NB4 (cell line): ENCODE measurements around the gene TMEM135.

ENCODE experiments used
- DNase-seq: peaks from one replicate; pipeline ENCODE4 v3.0.0; 2010; ENCODE audit warnings: low read depth
- H3K4me3 ChIP-seq: one replicate; pipeline ENCODE4 v1.5.1; 2011; ENCODE audit warnings: mild to moderate bottlenecking, low read depth, low read length, moderate library complexity
- CTCF ChIP-seq: IDR thresholded peaks from one replicate; pipeline ENCODE4 v1.5.1; 2012; ENCODE audit warnings: low read depth, low read length
- MYC ChIP-seq: IDR thresholded peaks from 2 replicates; pipeline ENCODE4 v1.6.1; 2011; ENCODE audit warnings: low read depth, low read length
- POLR2A ChIP-seq: IDR thresholded peaks from 2 replicates; pipeline ENCODE4 v1.6.1; 2011; ENCODE audit warnings: mild to moderate bottlenecking; ENCODE audit not compliant: insufficient read length; ENCODE audit errors: extremely low read depth
- TF ChIP-seq, protein P1 (sequence below): IDR thresholded peaks from 2 replicates; pipeline ENCODE4 v1.6.1; 2011; ENCODE audit warnings: low read depth, low read length

Gene TMEM135

DNA sequence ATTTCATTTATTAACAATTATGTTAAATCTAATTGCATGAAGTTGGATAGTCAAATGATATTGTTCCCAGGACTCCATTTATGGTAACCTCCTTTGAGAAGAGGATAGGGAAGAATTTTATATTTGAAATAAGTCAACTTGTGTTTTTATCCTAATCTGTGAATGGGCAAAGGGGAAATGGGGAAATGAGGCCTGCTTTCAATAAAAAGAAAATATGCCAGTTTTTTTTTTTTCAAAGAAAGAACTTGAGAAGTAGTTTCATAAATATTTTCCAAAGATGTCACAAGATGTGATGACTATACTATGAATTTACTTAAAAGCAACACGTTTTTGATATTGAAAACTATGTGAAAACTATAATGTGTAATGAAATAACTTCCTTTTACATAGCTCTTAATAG lies 201.8 kb downstream of the TMEM135 start:
- TF ChIP-seq POLR2A = no peak
- no peak for TF ChIP-seq CTCF
- TF ChIP-seq, protein P1, sequence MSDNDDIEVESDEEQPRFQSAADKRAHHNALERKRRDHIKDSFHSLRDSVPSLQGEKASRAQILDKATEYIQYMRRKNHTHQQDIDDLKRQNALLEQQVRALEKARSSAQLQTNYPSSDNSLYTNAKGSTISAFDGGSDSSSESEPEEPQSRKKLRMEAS = no peak
- no peak for TF ChIP-seq MYC
- no peak for DNase-seq
- H3K4me3 ChIP-seq = no peak overlapping the region

- DNase-seq = no peak
- no peak for TF ChIP-seq CTCF
- TF ChIP-seq POLR2A = no peak
- no peak for TF ChIP-seq MYC
- TF ChIP-seq, protein P1 = no peak
Measured at GRCh38 chr11:87251560-87251959, 213.8 kb downstream of the TMEM135 start.

GRCh38 chr11:87252869-87253268 lies 215.1 kb downstream of the TMEM135 start:
- no peak for DNase-seq
- TF ChIP-seq MYC (no peak), CTCF (no peak), POLR2A (no peak)
- TF ChIP-seq, protein P1 = no peak

More at GRCh38 chr11:87251560-87251959, 213.8 kb downstream of the TMEM135 start:
- H3K4me3 ChIP-seq = no peak overlapping the region

DNA sequence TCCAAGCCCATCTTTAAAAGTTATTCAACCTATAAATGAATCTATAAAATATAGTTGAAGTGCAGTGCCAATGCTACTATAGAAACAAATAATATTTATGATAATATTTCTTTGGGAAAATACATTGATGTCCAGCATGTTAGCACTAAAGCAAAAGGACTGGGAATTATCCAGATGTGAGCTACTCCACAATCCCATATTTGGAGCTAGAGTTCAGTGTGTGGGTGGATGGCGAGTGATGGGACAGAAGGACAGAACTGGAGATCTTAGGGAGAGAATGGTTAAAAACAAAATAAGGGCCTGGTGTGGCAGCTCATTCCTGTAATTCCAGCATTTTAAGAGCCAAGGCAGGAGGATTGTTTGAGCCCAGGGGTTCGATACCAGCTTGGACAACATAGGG lies 216.8 kb downstream of the TMEM135 start:
- H3K4me3 ChIP-seq = no peak overlapping the region
- no peak for DNase-seq
- TF ChIP-seq, protein P1 = no peak
- TF ChIP-seq POLR2A = no peak
- no peak for TF ChIP-seq MYC
- TF ChIP-seq CTCF = no peak

More at GRCh38 chr11:87252869-87253268, 215.1 kb downstream of the TMEM135 start:
- H3K4me3 ChIP-seq = no peak overlapping the region

- no peak overlapping the region for H3K4me3 ChIP-seq
- TF ChIP-seq, protein P1 = no peak
- TF ChIP-seq MYC (no peak), POLR2A (no peak), CTCF (no peak)
- DNase-seq = peak; percentile 21
Measured at GRCh38 chr11:87255589-87255988, 217.9 kb downstream of the TMEM135 start.
